Brain microvascular endothelial cell (primary cell): ENCODE measurements around the gene ZDHHC6.
A peak's percentile ranks its signal among the peaks of the same experiment; 100 is the strongest.
"Not testable (repeated sequence)": the region's sequence is repeated elsewhere in the genome, so short reads cannot be mapped to it uniquely, and the experiment has no call there.

Experiments used
- DNase-seq: peaks from one replicate; pipeline ENCODE4 v3.0.0-alpha.2; 2020
- H3K27ac ChIP-seq: fragments of 250-450 bp; sonication (Bioruptor Pico); 2 replicates; pipeline ENCODE4 v1.5.1; 2020; ENCODE audit warnings: mild to moderate bottlenecking, moderate library complexity
- H3K27me3 ChIP-seq: fragments of 250-450 bp; sonication (Bioruptor Pico); replicated peaks from 2 replicates; pipeline ENCODE4 v1.5.1; 2020; ENCODE audit warnings: mild to moderate bottlenecking
- H3K36me3 ChIP-seq: fragments of 250-450 bp; sonication (Bioruptor Pico); replicated peaks from 2 replicates; pipeline ENCODE4 v1.5.1; 2020; ENCODE audit warnings: mild to moderate bottlenecking
- H3K4me3 ChIP-seq: 2 replicates; pipeline ENCODE4 v1.5.1; 2011; ENCODE audit warnings: low read depth, mild to moderate bottlenecking, control low read depth, low read length, moderate library complexity
- CTCF ChIP-seq: IDR thresholded peaks from 2 replicates; pipeline ENCODE4 v1.5.1; 2011; ENCODE audit warnings: low read depth, mild to moderate bottlenecking, moderate library complexity, low read length, control low read depth, inconsistent platforms; ENCODE audit errors: missing control alignments
- in situ Hi-C: cut with HindIII; loops from 2 replicates; pipeline ENCODE4 v1.10.0; 2017; ENCODE audit warnings: low sequenced_read_pairs, low pct_ligation_motif_present

The ZDHHC6 gene

GRCh38 chr10:112465299-112465883, 18.7 kb upstream of the ZDHHC6 start:
- in situ Hi-C loops = no loop called here
- Histone ChIP-seq H3K27ac (no peak overlapping the region), H3K27me3 (no peaks in the 10 kb centered on the region), H3K4me3 (no peak overlapping the region), H3K36me3 (peaks cover 2% of the 10 kb centered on the region)
- TF ChIP-seq CTCF = no peak
- DNase-seq = no peak

GRCh38 chr10:112464074-112464473, 17.4 kb upstream of the ZDHHC6 start:
- H3K27me3 ChIP-seq, DNase-seq, in situ Hi-C loops, H3K27ac ChIP-seq, H3K4me3 ChIP-seq, H3K36me3 ChIP-seq: not testable (repeated sequence)

- in situ Hi-C loops = no loop called here
- Histone ChIP-seq H3K4me3 (no peak overlapping the region), H3K27me3 (no peaks in the 10 kb centered on the region), H3K36me3 (peaks cover 2% of the 10 kb centered on the region), H3K27ac (peak overlapping the region; percentile 73)
- peak; percentile 76 for DNase-seq
- TF ChIP-seq CTCF = no peak
Measured at GRCh38 chr10:112461029-112461887, 14.5 kb upstream of the ZDHHC6 start.

GRCh38 chr10:112460366-112460765, 13.7 kb upstream of the ZDHHC6 start:
- Histone ChIP-seq H3K27ac (peak overlapping the region; percentile 63), H3K36me3 (peaks cover 1% of the 10 kb centered on the region), H3K27me3 (no peaks in the 10 kb centered on the region), H3K4me3 (no peak overlapping the region)
- TF ChIP-seq CTCF = no peak
- DNase-seq = no peak
- in situ Hi-C loops = no loop called here

- Histone ChIP-seq H3K27ac (no peak overlapping the region), H3K36me3 (no peaks in the 10 kb centered on the region)
- no peak for DNase-seq
Measured at GRCh38 chr10:112456533-112456932, 9.8 kb upstream of the ZDHHC6 start.

More at GRCh38 chr10:112456533-112456932, 9.8 kb upstream of the ZDHHC6 start:
- TF ChIP-seq CTCF = no peak
- in situ Hi-C loops = no loop called here
- no peak overlapping the region for H3K4me3 ChIP-seq
- no peaks in the 10 kb centered on the region for H3K27me3 ChIP-seq
